Epithelial cell of prostate (primary cell): ENCODE measurements around the gene MBNL2.

Experiments
- DNase-seq: peaks from one replicate; pipeline ENCODE4 v3.0.0-alpha.2; 2011; ENCODE audit warnings: low read depth, low spot score
- H3K27ac ChIP-seq: fragments of 450-650 bp; 2 replicates; pipeline ENCODE4 v1.5.1; 2017; ENCODE audit warnings: mild to moderate bottlenecking

Gene MBNL2

GRCh38 chr13:97317933-97318332 lies 95.8 kb downstream of the MBNL2 start:
- H3K27ac ChIP-seq: no peak overlapping the region
- DNase-seq: no peak

GRCh38 chr13:97318532-97318931 lies 96.4 kb downstream of the MBNL2 start:
- no peak for DNase-seq
- H3K27ac ChIP-seq: no peak overlapping the region

DNA sequence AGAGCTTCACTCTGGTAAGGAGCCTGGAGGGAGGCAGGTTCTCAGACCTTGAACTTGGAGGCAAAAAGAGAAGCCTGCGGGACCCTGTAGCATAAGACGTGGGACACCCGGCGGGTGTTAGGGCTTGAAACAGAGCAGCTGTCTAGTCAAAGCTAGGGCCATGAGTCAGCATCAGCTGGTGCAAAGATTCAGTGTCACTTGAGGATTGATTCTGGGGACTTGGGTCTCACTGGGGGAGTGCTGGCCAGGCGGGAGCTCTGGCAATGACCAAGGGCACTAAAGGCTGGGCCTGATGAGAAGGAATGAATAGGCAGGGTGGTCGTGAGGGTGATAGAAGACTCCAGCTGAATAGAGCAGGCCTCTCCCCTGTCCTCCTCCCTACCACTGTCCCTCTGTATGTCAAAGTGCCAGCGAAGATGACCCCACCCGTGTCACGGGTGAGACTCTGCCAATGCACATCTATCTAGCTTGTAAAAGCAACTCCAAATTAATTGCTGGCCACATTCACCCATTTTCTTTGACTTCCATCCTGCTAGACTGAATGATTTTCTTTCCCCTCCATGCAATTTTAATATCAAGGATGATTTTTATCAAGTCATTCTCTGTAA lies 97.1 kb downstream of the MBNL2 start:
- no peak for DNase-seq
- H3K27ac ChIP-seq: no peak overlapping the region

- no peak for DNase-seq
- H3K27ac ChIP-seq: no peak overlapping the region
These were observed 99.0 kb downstream of the MBNL2 start for GRCh38 chr13:97321101-97321500.

DNA sequence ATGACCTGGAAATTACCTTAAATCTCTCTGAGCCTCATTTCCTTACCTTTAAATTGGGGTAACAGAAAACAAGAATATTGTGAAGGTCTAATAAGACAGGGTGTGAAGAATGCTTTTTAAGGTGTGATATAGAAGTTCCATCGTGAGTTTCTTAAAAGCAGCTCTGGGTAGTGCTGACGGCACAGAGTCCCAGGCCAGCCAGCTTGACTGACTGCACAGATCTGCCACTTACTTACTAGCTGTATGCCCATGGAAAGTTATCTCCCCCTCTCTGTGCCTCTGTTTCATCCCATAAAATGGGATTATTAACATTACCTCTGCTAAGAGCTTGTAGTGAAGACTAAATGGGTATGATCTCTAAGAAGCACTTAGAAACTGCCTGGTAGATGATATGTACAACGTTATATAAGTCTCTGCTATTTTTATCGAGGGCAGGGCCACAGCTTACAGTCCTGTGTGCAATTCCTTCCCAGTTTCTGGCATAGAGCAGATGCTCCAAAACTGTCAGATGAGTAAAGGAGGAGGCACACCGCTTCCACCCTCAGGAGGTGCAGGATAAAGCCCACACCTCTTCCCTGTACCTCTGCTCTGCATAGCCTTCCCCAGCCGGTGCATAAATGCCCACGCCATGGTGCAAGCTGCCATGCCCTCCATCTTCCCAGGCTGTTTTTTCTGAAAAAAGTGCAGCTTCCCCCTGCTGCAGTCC lies 99.6 kb downstream of the MBNL2 start:
- no peak for DNase-seq
- no peak overlapping the region for H3K27ac ChIP-seq

- DNase-seq: no peak
- no peak overlapping the region for H3K27ac ChIP-seq
These were observed 100.7 kb downstream of the MBNL2 start for GRCh38 chr13:97322740-97323342.

DNA sequence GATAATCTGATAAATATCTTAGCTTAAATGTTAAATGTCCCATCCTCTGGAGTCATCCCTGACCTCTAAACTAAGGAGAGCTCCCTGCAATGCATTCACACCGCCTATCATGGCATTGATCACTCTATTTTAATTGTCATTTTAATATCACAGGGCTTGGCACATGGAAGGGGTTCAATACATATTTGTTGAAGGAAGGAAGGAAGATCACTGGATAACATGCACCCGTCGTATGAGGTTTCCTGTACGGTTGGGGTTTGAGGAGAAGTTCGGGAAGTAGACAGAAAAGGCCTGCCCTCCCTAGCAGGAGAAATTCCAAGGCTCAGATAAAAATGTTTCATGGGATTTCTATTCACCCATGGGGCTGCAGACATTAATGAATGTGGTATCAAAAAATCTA lies 102.0 kb downstream of the MBNL2 start:
- DNase-seq: no peak
- H3K27ac ChIP-seq: no peak overlapping the region

GRCh38 chr13:97325738-97326137 lies 103.6 kb downstream of the MBNL2 start:
- DNase-seq: no peak
- no peak overlapping the region for H3K27ac ChIP-seq

DNA sequence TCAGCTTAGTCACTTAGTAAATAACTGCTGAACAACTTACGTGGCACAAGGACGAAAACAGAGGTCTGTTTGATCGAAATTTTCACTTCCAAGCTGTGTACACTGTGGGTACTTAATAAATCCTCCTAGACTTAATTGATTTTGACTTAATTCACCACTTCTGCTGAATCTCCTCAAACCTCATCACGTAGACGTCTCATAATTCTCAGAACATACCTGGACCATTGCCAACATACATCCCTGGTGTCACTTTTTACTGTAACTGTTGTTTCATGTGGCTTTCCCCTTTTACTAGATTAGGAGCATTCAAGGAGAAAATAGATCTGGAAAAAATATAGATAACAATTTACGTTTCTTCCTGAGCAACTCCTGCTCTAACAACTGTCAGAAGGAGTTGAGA lies 105.0 kb downstream of the MBNL2 start:
- no peak overlapping the region for H3K27ac ChIP-seq
- no peak for DNase-seq

- no peak overlapping the region for H3K27ac ChIP-seq
- no peak for DNase-seq
These were observed 105.5 kb downstream of the MBNL2 start for GRCh38 chr13:97327506-97328221.

DNA sequence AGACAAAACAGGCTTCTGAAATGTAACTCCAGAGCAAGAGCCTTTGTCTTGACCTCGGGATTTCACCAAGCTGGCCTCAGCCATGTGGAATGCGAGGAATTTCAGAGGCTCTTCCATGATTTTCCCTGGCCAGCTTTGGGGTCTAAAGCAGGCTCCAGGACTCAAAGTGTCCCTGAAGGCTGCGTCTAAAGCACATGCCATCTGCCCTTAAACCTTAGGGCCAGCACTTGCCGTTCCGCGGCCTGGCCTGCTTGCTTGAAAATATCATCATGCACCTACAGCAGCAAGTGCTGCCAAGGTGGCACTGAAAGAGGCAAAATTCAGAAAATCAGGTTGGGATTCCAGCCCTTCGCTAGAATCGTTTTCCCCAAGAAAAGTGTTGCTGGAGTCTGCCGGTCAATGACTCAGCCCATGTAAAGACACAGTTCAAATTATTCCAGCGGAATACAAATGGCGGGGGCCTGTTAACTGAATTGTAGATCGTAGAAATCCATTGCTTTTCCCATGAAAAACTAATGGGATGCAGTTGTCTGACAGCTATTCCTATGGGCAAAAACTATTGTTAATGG lies 106.2 kb downstream of the MBNL2 start:
- no peak overlapping the region for H3K27ac ChIP-seq
- no peak for DNase-seq

GRCh38 chr13:97329331-97329730 lies 107.2 kb downstream of the MBNL2 start:
- no peak overlapping the region for H3K27ac ChIP-seq
- no peak for DNase-seq

GRCh38 chr13:97330448-97330847 lies 108.3 kb downstream of the MBNL2 start:
- DNase-seq: no peak
- H3K27ac ChIP-seq: no peak overlapping the region

DNA sequence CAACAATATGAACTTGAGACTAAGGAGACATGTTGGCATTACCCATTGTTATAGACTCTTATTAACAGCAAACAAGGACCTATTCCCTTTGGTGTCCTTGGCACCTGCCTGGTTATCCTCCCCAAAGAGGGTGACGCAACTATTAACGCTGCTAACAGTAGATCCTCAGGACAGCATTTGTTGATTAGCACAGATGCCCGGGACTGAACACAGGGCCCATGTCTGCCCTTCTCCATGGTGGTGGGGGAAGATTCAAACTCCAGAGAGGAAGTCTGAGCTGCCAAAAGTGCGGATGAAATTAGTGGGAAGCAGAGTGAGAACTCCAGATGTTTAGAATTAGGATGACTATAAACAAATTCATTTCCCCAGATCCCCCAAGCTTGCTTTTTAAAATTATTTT lies 110.6 kb downstream of the MBNL2 start:
- no peak overlapping the region for H3K27ac ChIP-seq
- no peak for DNase-seq

DNA sequence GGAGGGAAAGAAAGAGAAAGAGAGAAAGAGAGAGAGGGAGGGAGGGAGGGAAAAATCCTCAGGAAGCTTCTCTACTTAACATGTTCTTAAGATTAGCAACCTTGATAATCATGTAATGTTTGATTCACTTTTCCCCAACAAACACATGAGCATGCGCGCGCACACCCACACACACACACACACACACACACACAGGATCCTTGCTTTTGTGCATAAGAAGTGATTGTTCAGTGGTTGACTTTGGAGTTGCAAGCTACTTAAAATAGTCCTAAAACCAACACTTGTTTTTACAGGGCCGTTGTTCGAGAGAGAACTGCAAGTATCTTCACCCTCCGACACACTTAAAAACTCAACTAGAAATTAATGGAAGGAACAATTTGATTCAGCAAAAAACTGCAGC lies 111.8 kb downstream of the MBNL2 start:
- DNase-seq: no peak
- H3K27ac ChIP-seq: no peak overlapping the region

- H3K27ac ChIP-seq: peak overlapping the region; percentile 27
- no peak for DNase-seq
These were observed 112.6 kb downstream of the MBNL2 start for GRCh38 chr13:97334690-97335089.

DNA sequence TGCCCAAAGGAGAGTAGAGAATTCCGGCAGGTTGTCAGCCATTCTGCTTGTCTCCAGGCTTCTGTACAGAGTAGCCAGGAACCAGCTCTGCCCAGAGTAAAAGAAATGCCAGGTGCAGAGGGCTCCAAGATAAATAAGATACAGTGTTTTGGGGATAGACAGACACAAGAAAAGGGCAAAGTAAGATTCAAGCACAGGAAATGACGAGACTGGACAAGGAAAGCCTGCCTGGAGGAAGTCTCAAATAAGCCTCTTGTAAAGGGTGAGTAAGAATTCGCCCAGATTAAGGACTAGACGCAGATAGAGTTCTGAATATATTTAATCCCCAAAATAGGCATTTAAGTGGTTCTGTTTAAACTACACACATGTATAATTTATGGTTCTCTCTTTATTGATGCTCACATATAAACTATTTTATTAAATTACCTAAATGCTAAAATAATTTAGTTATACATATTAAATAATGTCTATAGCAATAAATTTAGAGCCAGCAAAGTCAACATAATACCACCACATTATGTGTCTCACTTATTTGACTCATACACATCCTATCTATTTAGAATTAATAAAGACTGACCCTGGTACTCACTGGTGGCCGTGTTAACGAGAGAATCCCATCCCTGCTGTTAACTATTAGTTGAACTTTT lies 113.5 kb downstream of the MBNL2 start:
- no peak for DNase-seq
- H3K27ac ChIP-seq: peak overlapping the region; percentile 27

DNA sequence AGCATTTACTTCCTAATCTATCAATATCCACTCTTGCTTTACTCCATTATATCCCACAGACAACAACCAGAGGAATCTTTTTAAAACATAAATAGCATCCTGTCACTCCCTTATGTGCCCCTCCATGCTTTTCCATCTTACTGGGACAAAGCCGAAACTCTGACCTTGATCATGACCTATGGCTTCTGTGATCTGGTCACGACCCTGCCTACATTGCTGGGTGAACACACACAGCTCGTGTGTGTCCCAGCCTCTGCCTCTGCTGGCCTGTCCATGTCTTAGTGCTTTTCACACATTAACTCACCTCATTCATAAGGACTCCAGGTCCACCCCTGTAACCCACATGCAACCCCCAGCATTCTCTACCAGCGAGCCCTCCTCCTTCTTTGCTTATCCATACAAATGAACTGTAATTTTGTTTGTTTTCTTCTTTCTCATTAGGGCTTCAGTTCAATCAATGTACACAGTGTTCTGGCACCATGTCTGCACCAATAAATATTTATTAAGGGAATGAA lies 115.9 kb downstream of the MBNL2 start:
- no peak overlapping the region for H3K27ac ChIP-seq

DNA sequence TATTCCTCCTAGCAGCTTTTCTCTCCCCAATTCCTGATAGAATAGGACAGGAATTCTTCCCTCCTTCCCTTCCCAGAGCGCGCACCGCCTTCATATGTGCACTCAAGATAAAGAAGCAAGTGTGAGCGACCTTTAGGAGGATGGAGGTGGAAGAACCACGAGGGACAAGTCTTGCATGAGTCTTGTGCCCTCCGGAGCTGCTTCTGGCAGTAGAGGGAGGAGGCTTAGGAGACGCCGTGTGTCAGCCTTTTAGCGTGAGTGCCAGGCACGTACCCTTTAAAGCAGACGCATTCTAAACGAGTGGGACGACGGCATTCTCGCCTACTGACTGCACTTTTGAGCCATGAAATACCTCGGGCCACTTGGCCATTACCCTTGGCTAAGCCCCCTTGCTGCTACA lies 116.4 kb downstream of the MBNL2 start:
- H3K27ac ChIP-seq: no peak overlapping the region
- DNase-seq: no peak

More for the DNA sequence above, 115.9 kb downstream of the MBNL2 start:
- no peak for DNase-seq
